Breast epithelium (tissue), 4 donors: ENCODE results near the gene MYCN. TPM values are rescaled to one million over a fixed set of nuclear protein-coding genes. Genes with fewer than 3 reads are reported as not detected.
"Not testable (repeated sequence)": the region's sequence is repeated elsewhere in the genome, so short reads cannot be mapped to it uniquely, and the experiment has no call there.

ENCODE experiments used
- DNase-seq, 2 donors: peaks; one replicate each; pipeline ENCODE4 v3.0.0-alpha.2; 2019; ENCODE audit warnings: low spot score in 2 of 2
- H3K27ac ChIP-seq, 2 donors: fragments of 200-600 bp; sonication (generic) in 1 of 2; one replicate each; pipeline ENCODE4 v1.5.1; 2016 to 2019; ENCODE audit warnings: mild to moderate bottlenecking in 1 of 2
- H3K27me3 ChIP-seq, 2 donors: fragments of 200-600 bp; sonication (generic) in 1 of 2; one replicate each; pipeline versions ENCODE4 v1.5.1 to v1.6.0; 2017 to 2019; ENCODE audit warnings: control low read depth in 1 of 2, mild to moderate bottlenecking in 1 of 2
- H3K36me3 ChIP-seq: fragments of 200-600 bp; one replicate; pipeline ENCODE4 v1.5.1; 2019
- H3K4me1 ChIP-seq, 2 donors: fragments of 200-600 bp; sonication (generic); one replicate each; pipeline ENCODE4 v1.5.1; 2016 to 2019; ENCODE audit warnings: control low read depth in 1 of 2
- H3K4me3 ChIP-seq, 3 donors: fragments of 200-600 bp; sonication (generic); 1 replicate in 2 of 3; 2 replicates in 1 of 3; pipeline ENCODE4 v1.5.1; 2016 to 2019; ENCODE audit warnings: mild to moderate bottlenecking in 3 of 3, moderate library complexity in 2 of 3
- H3K9me3 ChIP-seq, 2 donors: fragments of 200-600 bp; sonication (generic) in 1 of 2; one replicate each; pipeline ENCODE4 v1.5.1; 2016 to 2019; ENCODE audit warnings: control low read depth in 1 of 2
- CTCF ChIP-seq, 3 donors: fragments of 450-650 bp; IDR thresholded peaks; one replicate each; pipeline ENCODE4 v1.5.1; 2016 to 2017; ENCODE audit warnings: antibody characterized with exemption in 3 of 3, mild to moderate bottlenecking in 3 of 3, moderate library complexity in 3 of 3
- POLR2A ChIP-seq: fragments of 450-650 bp; IDR thresholded peaks from one replicate; pipeline ENCODE4 v1.6.1; 2016; ENCODE audit warnings: antibody characterized with exemption, mild to moderate bottlenecking, moderate library complexity
- POLR2AphosphoS5 ChIP-seq, 3 donors: sonication (generic); formaldehyde crosslinking; IDR thresholded peaks; one replicate each; pipeline ENCODE4 v1.6.1; 2017; ENCODE audit warnings: antibody characterized with exemption in 3 of 3
- intact Hi-C: fragments of 100-400 bp; cut with DNase I; formaldehyde crosslinking; loops from one replicate; pipeline ENCODE4 v1.15.1; 2023; ENCODE audit warnings: low total_unique reads
- total RNA-seq, 3 donors: library from RNA; depleted of rRNA; stranded (reverse); fragments of >200 nt; gene quantifications; one replicate each; pipeline ENCODE4 v1.1.0, GENCODE V29; 2016

Gene MYCN
- total RNA-seq, 3 donors from 2014 or later = 0.32 to 0.98 (median 0.59) TPM

GRCh38 chr2:15897431-15898098 lies 42.8 kb upstream of the MYCN start:
- no peak overlapping the region for H3K27ac ChIP-seq
- peaks cover 10 to 11% of the 10 kb centered on the region in 2 donors for H3K9me3 ChIP-seq
- no peaks in the 10 kb centered on the region for H3K27me3 ChIP-seq
- no peak overlapping the region for H3K4me3 ChIP-seq
- no peak for TF ChIP-seq CTCF (IDR thresholded peaks at IDR 0.05)
- no peak for TF ChIP-seq POLR2A
- TF ChIP-seq POLR2AphosphoS5 (IDR thresholded peaks at IDR 0.05) = no peak
- intact Hi-C loops = loop anchor here (2.0 kb wide), 1 partner anchor 57 kb away; no protein-coding TSS in a partner anchor
- H3K4me1 ChIP-seq = no peaks in the 10 kb centered on the region
- DNase-seq = no peak
- H3K36me3 ChIP-seq = no peaks in the 10 kb centered on the region

GRCh38 chr2:15899327-15899612 lies 41.1 kb upstream of the MYCN start:
- Histone ChIP-seq H3K4me3 (no peak overlapping the region), H3K36me3 (no peaks in the 10 kb centered on the region), H3K27ac (no peak overlapping the region), H3K4me1 (no peaks in the 10 kb centered on the region), H3K9me3 (peaks cover 10 to 11% of the 10 kb centered on the region in 2 donors), H3K27me3 (no peaks in the 10 kb centered on the region)
- TF ChIP-seq CTCF (IDR thresholded peaks at IDR 0.05) (no peak), POLR2AphosphoS5 (IDR thresholded peaks at IDR 0.05) (no peak), POLR2A (no peak)
- no peak for DNase-seq
- intact Hi-C loops = no loop called here

DNA sequence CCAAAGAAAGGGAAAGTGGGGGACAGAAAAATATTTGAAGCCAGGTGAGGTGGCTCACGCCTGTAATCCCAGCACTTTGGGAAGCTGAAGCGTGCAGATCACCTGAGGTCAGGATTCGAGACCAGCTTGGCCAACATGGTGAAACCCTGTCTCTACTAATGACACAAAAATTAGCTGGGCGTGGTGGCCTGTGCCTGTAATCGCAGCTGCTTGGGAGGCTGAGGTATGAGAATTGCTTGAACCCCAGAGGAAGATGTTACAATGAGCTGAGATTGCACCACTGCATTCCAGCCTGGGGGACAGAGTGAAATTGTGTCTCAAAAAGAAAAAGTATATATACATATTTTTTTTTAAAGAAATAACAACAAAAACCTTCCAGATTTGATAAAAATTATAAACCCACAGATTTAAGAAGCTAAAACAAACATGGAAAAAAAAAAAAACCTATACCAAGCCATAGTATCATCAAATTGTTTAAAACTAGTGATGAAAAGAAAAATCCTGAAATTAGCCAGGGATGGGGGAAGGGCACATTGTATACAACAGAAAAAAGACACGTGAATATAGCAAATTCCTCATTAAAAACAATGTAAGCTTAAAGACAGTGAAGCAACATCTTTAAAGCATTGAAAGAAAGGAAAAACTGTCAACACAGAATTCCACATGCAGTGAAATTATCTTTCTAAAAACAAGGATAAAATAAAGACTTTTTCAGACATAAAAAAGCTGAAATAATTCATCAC lies 40.4 kb upstream of the MYCN start:
- H3K27me3 ChIP-seq = no peaks in the 10 kb centered on the region
- H3K9me3 ChIP-seq = peaks cover 10 to 11% of the 10 kb centered on the region in 2 donors
- intact Hi-C loops = no loop called here
- H3K4me1 ChIP-seq = no peaks in the 10 kb centered on the region
- DNase-seq = no peak
- no peak overlapping the region for H3K4me3 ChIP-seq
- no peak overlapping the region for H3K27ac ChIP-seq
- TF ChIP-seq CTCF (IDR thresholded peaks at IDR 0.05) (no peak), POLR2A (no peak), POLR2AphosphoS5 (IDR thresholded peaks at IDR 0.05) (no peak)
- H3K36me3 ChIP-seq = no peaks in the 10 kb centered on the region

GRCh38 chr2:15901095-15901807 lies 39.1 kb upstream of the MYCN start:
- TF ChIP-seq POLR2AphosphoS5 (IDR thresholded peaks at IDR 0.05) = no peak
- no peak for TF ChIP-seq CTCF (IDR thresholded peaks at IDR 0.05)
- no peak for TF ChIP-seq POLR2A
- intact Hi-C loops = no loop called here
- Histone ChIP-seq H3K27me3 (no peaks in the 10 kb centered on the region), H3K4me3 (no peak overlapping the region), H3K36me3 (no peaks in the 10 kb centered on the region), H3K9me3 (peaks cover 10 to 11% of the 10 kb centered on the region in 2 donors), H3K4me1 (no peaks in the 10 kb centered on the region), H3K27ac (no peak overlapping the region)
- no peak for DNase-seq

- H3K4me1 ChIP-seq = no peaks in the 10 kb centered on the region
- TF ChIP-seq POLR2AphosphoS5 (IDR thresholded peaks at IDR 0.05) (no peak), CTCF (IDR thresholded peaks at IDR 0.05) (no peak), POLR2A (no peak)
- intact Hi-C loops = no loop called here
- H3K27ac ChIP-seq = no peak overlapping the region
- no peak for DNase-seq
- no peaks in the 10 kb centered on the region for H3K27me3 ChIP-seq
- no peak overlapping the region for H3K4me3 ChIP-seq
- no peaks in the 10 kb centered on the region for H3K36me3 ChIP-seq
- H3K9me3 ChIP-seq = peaks cover 10 to 11% of the 10 kb centered on the region in 2 donors
These were observed 38.6 kb upstream of the MYCN start for GRCh38 chr2:15901808-15902130.

DNA sequence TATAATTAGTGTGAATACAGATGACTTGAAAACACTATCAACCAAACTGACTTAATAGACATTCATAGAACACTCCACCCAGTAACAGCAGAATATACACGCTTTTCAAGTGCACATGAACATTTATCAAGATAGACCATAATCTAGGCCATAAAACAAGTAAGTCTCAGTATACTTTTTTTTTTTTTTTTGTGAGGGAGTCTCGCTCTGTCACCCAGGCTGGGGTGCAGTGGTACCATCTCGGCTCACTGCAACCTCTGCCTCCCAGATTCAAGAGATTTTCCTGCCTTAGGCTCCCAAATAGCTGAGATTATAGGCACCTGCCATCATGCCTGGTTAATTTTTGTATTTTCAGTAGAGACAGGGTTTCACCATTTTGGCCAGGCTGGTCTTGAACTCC lies 36.4 kb upstream of the MYCN start:
- H3K4me3 ChIP-seq, H3K27me3 ChIP-seq, H3K4me1 ChIP-seq, H3K36me3 ChIP-seq, DNase-seq, intact Hi-C loops, H3K9me3 ChIP-seq, H3K27ac ChIP-seq: not testable (repeated sequence)
